HG02973 (cell line): ENCODE measurements around the gene ANKRD50.

Source experiments
- ATAC-seq: cut with Tn5 transposase; IDR thresholded peaks from one replicate; pipeline ENCODE4 v1.9.1; 2021; ENCODE audit warnings: moderate library complexity; ENCODE audit not compliant: unreplicated experiment

ANKRD50 gene

GRCh38 chr4:124708517-124709300 is 3.8 kb downstream of the ANKRD50 start:
- no peak for ATAC-seq

GRCh38 chr4:124705393-124705792 is 7.1 kb downstream of the ANKRD50 start:
- no peak for ATAC-seq

- no peak for ATAC-seq
Measured at GRCh38 chr4:124703154-124703553, 9.4 kb downstream of the ANKRD50 start.

GRCh38 chr4:124697441-124697840 is 15.1 kb downstream of the ANKRD50 start:
- ATAC-seq = no peak

- ATAC-seq = no peak
Measured at GRCh38 chr4:124696182-124696581, 16.4 kb downstream of the ANKRD50 start.

- no peak for ATAC-seq
Measured at GRCh38 chr4:124694946-124695598, 17.5 kb downstream of the ANKRD50 start.

GRCh38 chr4:124694306-124694705 is 18.2 kb downstream of the ANKRD50 start:
- ATAC-seq = no peak

GRCh38 chr4:124691801-124692200 is 20.7 kb downstream of the ANKRD50 start:
- no peak for ATAC-seq

- ATAC-seq = no peak
Measured at GRCh38 chr4:124686279-124686678, 26.3 kb downstream of the ANKRD50 start.

GRCh38 chr4:124685851-124686250 is 26.7 kb downstream of the ANKRD50 start:
- no peak for ATAC-seq

- no peak for ATAC-seq
Measured at GRCh38 chr4:124684301-124684700, 28.2 kb downstream of the ANKRD50 start.

GRCh38 chr4:124682384-124682783 is 30.1 kb downstream of the ANKRD50 start:
- no peak for ATAC-seq

- no peak for ATAC-seq
Measured at GRCh38 chr4:124666496-124666895, 46.0 kb downstream of the ANKRD50 start.

- no peak for ATAC-seq
Measured at GRCh38 chr4:124658795-124659194, 53.7 kb downstream of the ANKRD50 start.

- no peak for ATAC-seq
Measured at GRCh38 chr4:124650614-124651013, 61.9 kb downstream of the ANKRD50 start.

GRCh38 chr4:124647599-124647998 is 64.9 kb downstream of the ANKRD50 start:
- ATAC-seq = no peak

- no peak for ATAC-seq
Measured at GRCh38 chr4:124644621-124645020, 67.9 kb downstream of the ANKRD50 start.

- ATAC-seq = no peak
Measured at GRCh38 chr4:124642846-124643245, 69.7 kb downstream of the ANKRD50 start.

- ATAC-seq = no peak
Measured at GRCh38 chr4:124641715-124642381, 70.7 kb downstream of the ANKRD50 start.

GRCh38 chr4:124640022-124640730 is 72.4 kb downstream of the ANKRD50 start:
- ATAC-seq = no peak

- ATAC-seq = no peak
Measured at GRCh38 chr4:124637321-124637720, 75.2 kb downstream of the ANKRD50 start.
